Astrocyte of the spinal cord (primary cell): ENCODE measurements around the gene ZFAND3.

Experiments
- DNase-seq: peaks from one replicate; pipeline ENCODE4 v3.0.0; 2011; ENCODE audit warnings: low read depth, low spot score
- H3K4me3 ChIP-seq: 2 replicates; pipeline ENCODE4 v1.5.1; 2011; ENCODE audit warnings: low read depth, mild to moderate bottlenecking, low read length, moderate library complexity
- CTCF ChIP-seq: IDR thresholded peaks from 2 replicates; pipeline ENCODE4 v1.5.1; 2012; ENCODE audit warnings: low read depth, mild to moderate bottlenecking, low read length, inconsistent platforms
- in situ Hi-C: cut with HindIII; loops from 2 replicates; pipeline ENCODE4 v1.10.0; 2017; ENCODE audit warnings: low sequenced_read_pairs

ZFAND3 gene

GRCh38 chr6:37848371-37848770 is 28.8 kb downstream of the ZFAND3 start:
- in situ Hi-C loops = no loop called here
- no peak for TF ChIP-seq CTCF
- DNase-seq = no peak
- no peak overlapping the region for H3K4me3 ChIP-seq

GRCh38 chr6:37850260-37850659 is 30.7 kb downstream of the ZFAND3 start:
- no peak for TF ChIP-seq CTCF
- in situ Hi-C loops = no loop called here
- H3K4me3 ChIP-seq = no peak overlapping the region
- DNase-seq = no peak

- in situ Hi-C loops = no loop called here
- no peak overlapping the region for H3K4me3 ChIP-seq
- DNase-seq = no peak
- TF ChIP-seq CTCF = no peak
Measured at GRCh38 chr6:37850728-37851285, 31.3 kb downstream of the ZFAND3 start.

- in situ Hi-C loops = no loop called here
- DNase-seq = no peak
- no peak overlapping the region for H3K4me3 ChIP-seq
- TF ChIP-seq CTCF = no peak
Measured at GRCh38 chr6:37851997-37852524, 32.5 kb downstream of the ZFAND3 start.

- no peak for DNase-seq
- in situ Hi-C loops = no loop called here
Measured at GRCh38 chr6:37856285-37856684, 36.8 kb downstream of the ZFAND3 start.

GRCh38 chr6:37858363-37858762 is 38.8 kb downstream of the ZFAND3 start:
- in situ Hi-C loops = no loop called here
- no peak for TF ChIP-seq CTCF
- H3K4me3 ChIP-seq = no peak overlapping the region
- DNase-seq = no peak

More at GRCh38 chr6:37856285-37856684, 36.8 kb downstream of the ZFAND3 start:
- no peak for TF ChIP-seq CTCF
- no peak overlapping the region for H3K4me3 ChIP-seq
